ENCODE results near the gene EMILIN2. TPM values are rescaled to one million over a fixed set of nuclear protein-coding genes. Genes with fewer than 3 reads are reported as not detected.

The EMILIN2 gene
- total RNA-seq, 4 donors from 2014 or later: 4.3 to 11.3 (median 7.1) TPM

- TF ChIP-seq POLR2AphosphoS5 (IDR thresholded peaks at IDR 0.05): no peak
- no peak for TF ChIP-seq POLR2A (IDR thresholded peaks at IDR 0.05)
- TF ChIP-seq EP300 (IDR thresholded peaks at IDR 0.05): no peak
- no peak for TF ChIP-seq CTCF (IDR thresholded peaks at IDR 0.05)
- Histone ChIP-seq H3K9me3 (no peaks in the 10 kb centered on the region), H3K27me3 (no peaks in the 10 kb centered on the region), H3K27ac (no peak overlapping the region), H3K4me3 (no peak overlapping the region), H3K4me1 (no peaks in the 10 kb centered on the region), H3K36me3 (peaks cover 48% of the 10 kb centered on the region)
- DNase-seq (ENCODE audit: low spot score in 2 of 2): no peak
- 75% methylated on average over 3 of the region's 3 CpGs for whole genome bisulfite sequencing
Measured at GRCh38 chr18:2933995-2934394, 87.2 kb downstream of the EMILIN2 start.

- DNase-seq (ENCODE audit: low spot score in 2 of 2): no peak
- Histone ChIP-seq H3K27ac (no peak overlapping the region), H3K4me1 (no peaks in the 10 kb centered on the region), H3K36me3 (peaks cover 50% of the 10 kb centered on the region), H3K4me3 (no peak overlapping the region), H3K9me3 (no peaks in the 10 kb centered on the region), H3K27me3 (no peaks in the 10 kb centered on the region)
- TF ChIP-seq EP300 (IDR thresholded peaks at IDR 0.05) (no peak), CTCF (IDR thresholded peaks at IDR 0.05) (no peak), POLR2AphosphoS5 (IDR thresholded peaks at IDR 0.05) (no peak), POLR2A (IDR thresholded peaks at IDR 0.05) (no peak)
- WGBS: 71% methylated on average over 3 of the region's 3 CpGs
Measured at GRCh38 chr18:2935438-2936192, 88.8 kb downstream of the EMILIN2 start.

GRCh38 chr18:2939317-2939716 is 92.5 kb downstream of the EMILIN2 start:
- no peaks in the 10 kb centered on the region for H3K27me3 ChIP-seq
- TF ChIP-seq EP300 (IDR thresholded peaks at IDR 0.05): no peak
- H3K27ac ChIP-seq: no peak overlapping the region
- H3K36me3 ChIP-seq: peaks cover 33% of the 10 kb centered on the region
- H3K4me3 ChIP-seq: no peak overlapping the region
- no peaks in the 10 kb centered on the region for H3K9me3 ChIP-seq
- DNase-seq (ENCODE audit: low spot score in 2 of 2): no peak
- no peaks in the 10 kb centered on the region for H3K4me1 ChIP-seq
- 93% methylated on average over 7 of the region's 7 CpGs for WGBS

DNA sequence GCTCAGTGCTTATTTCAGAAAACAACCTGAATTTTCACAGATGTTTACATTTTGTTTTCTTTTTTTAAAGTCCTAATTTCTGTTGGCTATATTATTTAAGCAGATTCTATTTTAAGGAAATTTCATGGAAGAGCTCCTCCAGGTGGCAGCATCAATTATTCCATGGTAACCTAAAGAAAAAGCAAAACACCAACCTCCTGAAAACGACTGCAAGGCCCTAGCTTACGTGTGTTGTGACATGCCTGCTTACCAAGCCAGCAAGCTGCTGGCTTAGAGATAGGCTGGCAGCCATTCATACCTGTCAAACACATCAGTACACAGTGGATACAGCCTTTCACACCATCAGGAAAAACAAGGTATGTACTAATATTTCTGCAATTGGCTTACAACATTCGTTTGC is 101.2 kb downstream of the EMILIN2 start:
- WGBS: 22% methylated on average over 3 of the region's 3 CpGs

GRCh38 chr18:2952605-2953004 is 105.8 kb downstream of the EMILIN2 start:
- peaks cover 4% of the 10 kb centered on the region for H3K4me1 ChIP-seq
- no peaks in the 10 kb centered on the region for H3K9me3 ChIP-seq
- peaks cover 25% of the 10 kb centered on the region for H3K36me3 ChIP-seq
- 93% methylated on average over 2 of the region's 2 CpGs for WGBS
- DNase-seq (ENCODE audit: low spot score in 2 of 2): no peak
- H3K27me3 ChIP-seq: no peaks in the 10 kb centered on the region
- H3K4me3 ChIP-seq: no peak overlapping the region
- no peak for TF ChIP-seq EP300 (IDR thresholded peaks at IDR 0.05)
- TF ChIP-seq CTCF (IDR thresholded peaks at IDR 0.05): no peak
- no peak for TF ChIP-seq POLR2AphosphoS5 (IDR thresholded peaks at IDR 0.05)
- TF ChIP-seq POLR2A (IDR thresholded peaks at IDR 0.05): no peak
- no peak overlapping the region for H3K27ac ChIP-seq

More for the DNA sequence above, 101.2 kb downstream of the EMILIN2 start:
- Histone ChIP-seq H3K36me3 (peaks cover 16% of the 10 kb centered on the region), H3K9me3 (no peaks in the 10 kb centered on the region), H3K4me1 (peaks cover 4% of the 10 kb centered on the region), H3K27ac (no peak overlapping the region), H3K4me3 (no peak overlapping the region), H3K27me3 (no peaks in the 10 kb centered on the region)
- DNase-seq (ENCODE audit: low spot score in 2 of 2): no peak
- TF ChIP-seq EP300 (IDR thresholded peaks at IDR 0.05): no peak
- no peak for TF ChIP-seq POLR2AphosphoS5 (IDR thresholded peaks at IDR 0.05)
- no peak for TF ChIP-seq CTCF (IDR thresholded peaks at IDR 0.05)
- TF ChIP-seq POLR2A (IDR thresholded peaks at IDR 0.05): no peak
